GM12878 (cell line): Measurements from ENCODE around the gene PARP11. TPM values are rescaled to one million over a fixed set of nuclear protein-coding genes. Genes with fewer than 3 reads are reported as not detected.

ENCODE experiments used
- ATAC-seq: fragments of 200-7000 bp; cut with Tn5 transposase; 3 replicates; pipeline ENCODE4 v1.9.1; 2020; ENCODE audit warnings: mild to moderate bottlenecking, moderate library complexity
- BruUV-seq: library from RNA; stranded (reverse); fragments of 400-500 nt; replicated peaks from 2 replicates; lab custom pipeline; 2021; lab: Mats Ljungman, UMichigan
- CTCF ChIA-PET: fragments of 300-600 bp; sonication (Branson Sonifier 250); formaldehyde crosslinking; extraction: SDS; loops from one replicate; lab custom pipeline; 2021; ENCODE audit warnings: inconsistent platforms; lab: Yijun Ruan, JAX
- POLR2A ChIA-PET: fragments of 350-600 bp; formaldehyde crosslinking; extraction: SDS; loops from one replicate; lab custom pipeline; 2021; ENCODE audit warnings: inconsistent platforms; lab: Charles Lee
- RAD21 ChIA-PET: fragments of 300-600 bp; sonication (Branson Sonifier 250); formaldehyde crosslinking; loops from one replicate; lab custom pipeline; 2023; ENCODE audit warnings: antibody characterized with exemption; ENCODE audit not compliant: unreplicated experiment; lab: Charles Lee
- SMC1A ChIA-PET: fragments of 300-600 bp; sonication (Branson Sonifier 250); formaldehyde crosslinking; loops from one replicate; lab custom pipeline; 2023; ENCODE audit not compliant: unreplicated experiment, uncharacterized antibody; lab: Charles Lee
- DNase-seq: peaks from one replicate; pipeline ENCODE4 v3.0.0-alpha.2; 2011; ENCODE audit warnings: low read depth, low spot score
- FAIRE-seq: peaks from 3 replicates; lab custom pipeline; 2011; peaks lifted over from hg19 to GRCh38; lab: Jason Lieb, UNC
- H2AFZ ChIP-seq: 2 replicates; pipeline ENCODE4 v1.6.0; 2011; ENCODE audit warnings: low read depth, low read length, control low read depth; ENCODE audit not compliant: control insufficient read depth
- H3K27ac ChIP-seq: 2 replicates; pipeline ENCODE4 v1.5.1; 2011; ENCODE audit warnings: control low read depth; ENCODE audit not compliant: control insufficient read depth, insufficient read depth
- H3K27me3 ChIP-seq, 2 experiments: replicated peaks in 1 of 2; 2 replicates each; pipeline versions ENCODE4 v1.6.0 to v1.6.1; 2011; ENCODE audit warnings: low read length in 1 of 2; ENCODE audit not compliant: control insufficient read depth in 2 of 2, insufficient read depth in 2 of 2
- H3K36me3 ChIP-seq, 2 experiments: 2 replicates each; pipeline ENCODE4 v1.5.1; 2011; ENCODE audit warnings: low read length in 1 of 2; ENCODE audit not compliant: control insufficient read depth in 2 of 2, insufficient read depth in 2 of 2
- H3K4me1 ChIP-seq: 2 replicates; pipeline ENCODE4 v1.6.1; 2011; ENCODE audit warnings: mild to moderate bottlenecking, low read length, moderate library complexity, mixed read lengths; ENCODE audit not compliant: control insufficient read depth, insufficient read depth
- H3K4me2 ChIP-seq: 2 replicates; pipeline ENCODE4 v1.6.0; 2011; ENCODE audit warnings: control low read depth; ENCODE audit not compliant: control insufficient read depth, insufficient read depth
- H3K4me3 ChIP-seq: fragments of 200-600 bp; sonication (generic); 2 replicates; pipeline ENCODE4 v1.5.1; 2016
- H3K79me2 ChIP-seq: 2 replicates; pipeline ENCODE4 v1.6.0; 2011; ENCODE audit warnings: low read length; ENCODE audit not compliant: control insufficient read depth, insufficient read depth
- H3K9ac ChIP-seq: 2 replicates; pipeline ENCODE4 v1.8.0; 2011; ENCODE audit warnings: low read length, control low read depth, mixed read lengths; ENCODE audit not compliant: control insufficient read depth, insufficient read depth
- H3K9me3 ChIP-seq: replicated peaks from 3 replicates; pipeline ENCODE4 v1.5.1; 2011; ENCODE audit warnings: mild to moderate bottlenecking, low read length; ENCODE audit not compliant: control insufficient read depth, insufficient read depth
- H4K20me1 ChIP-seq: 2 replicates; pipeline ENCODE4 v1.6.0; 2011; ENCODE audit not compliant: control insufficient read depth, insufficient read depth
- ESRRA ChIP-seq: IDR thresholded peaks from 2 replicates; pipeline ENCODE4 v1.6.1; 2012; ENCODE audit warnings: mild to moderate bottlenecking, low read length, improper control_type of control experiment
- HCFC1 ChIP-seq: fragments of 150-350 bp; IDR thresholded peaks from 2 replicates; pipeline ENCODE4 v1.6.1; 2014; ENCODE audit warnings: low read length
- IKZF2 ChIP-seq, 2 experiments: fragments of 450-650 bp; IDR thresholded peaks; 2 replicates each; pipeline ENCODE4 v1.6.1; 2017; ENCODE audit warnings: mild to moderate bottlenecking in 2 of 2, moderate library complexity in 2 of 2
- MXI1 ChIP-seq: fragments of 150-350 bp; IDR thresholded peaks from 2 replicates; pipeline ENCODE4 v1.6.1; 2011; ENCODE audit warnings: low read depth, mild to moderate bottlenecking, inconsistent platforms, low read length, improper control_type of control experiment
- POU2F2 ChIP-seq: IDR thresholded peaks from 3 replicates; pipeline ENCODE4 v1.6.1; 2011; ENCODE audit warnings: low read depth, mild to moderate bottlenecking, low read length, borderline replicate concordance
- RUNX3 ChIP-seq: IDR thresholded peaks from 2 replicates; pipeline ENCODE4 v1.6.1; 2012; ENCODE audit warnings: low read length, inconsistent platforms
- TAF1 ChIP-seq: IDR thresholded peaks from 2 replicates; pipeline ENCODE4 v1.6.1; 2011; ENCODE audit warnings: mild to moderate bottlenecking, low read depth, low read length, borderline replicate concordance
- ZBED1 ChIP-seq: IDR thresholded peaks from 2 replicates; pipeline ENCODE4 v1.6.1; 2016; ENCODE audit warnings: borderline replicate concordance
- ZNF274 ChIP-seq: IDR thresholded peaks from one replicate; pipeline ENCODE4 v1.8.0; 2011; ENCODE audit not compliant: insufficient read length, insufficient read depth
- WGBS: methylation state at CpG from one replicate; pipeline ENCODE4 v1.1.6; 2016; ENCODE audit warnings: low lambda C conversion rate; ENCODE audit not compliant: insufficient replicate concordance, insufficient coverage; ENCODE audit errors: missing lambda C conversion rate; 5-methylcytosine and 5-hydroxymethylcytosine counted together
- in situ Hi-C: fragments of 300-500 bp; cut with MboI; formaldehyde crosslinking; loops from 9 replicates; pipeline ENCODE4 v1.14.3; 2018; ENCODE audit warnings: mixed read lengths
- intact Hi-C: fragments of 100-400 bp; cut with micrococcal nuclease; formaldehyde crosslinking; loops from one replicate; pipeline ENCODE4 v1.14.2; 2022; ENCODE audit not compliant: unreplicated experiment
- polyA plus RNA-seq, 11 experiments: library from polyadenylated mRNA; depleted of rRNA in 4 of 11; unstranded in 6 of 11; stranded (reverse) in 5 of 11; fragments of >200 nt; fragmentation: Nextera tagmentation in 4 of 11; fragmentation: Illumina TruSeq in 1 of 11; extraction: Ambion mirVana in 4 of 11; extraction: Trizol in 1 of 11; gene quantifications; 1 replicate in 1 of 11; 2 replicates in 10 of 11; pipeline versions ENCODE4 v1.2.1 to v1.2.3, GENCODE V29; 2011 to 2016; ENCODE audit warnings: inconsistent platforms in 2 of 11, missing spikeins in 2 of 11, low read depth in 1 of 11
- total RNA-seq, 4 experiments: library from RNA; depleted of rRNA in 3 of 4; stranded (reverse); fragments of >200 nt in 3 of 4; fragmentation: Illumina TruSeq in 1 of 4; extraction: Trizol in 1 of 4; gene quantifications; 2 replicates each; pipeline versions ENCODE4 v1.2.1 to v1.2.3, GENCODE V29; 2013 to 2021
- TF ChIP-seq, protein P1 (sequence below): IDR thresholded peaks from 2 replicates; pipeline ENCODE4 v1.6.1; 2012; ENCODE audit warnings: low read depth, low read length, improper control_type of control experiment
- TF ChIP-seq, protein P2 (sequence below): fragments of 450-650 bp; formaldehyde crosslinking; IDR thresholded peaks from 2 replicates; pipeline ENCODE4 v1.4.0; 2022; ENCODE audit warnings: mild to moderate bottlenecking, moderate library complexity
- TF ChIP-seq, protein P3 (sequence below): fragments of 450-650 bp; IDR thresholded peaks from 2 replicates; pipeline ENCODE4 v1.6.1; 2017; ENCODE audit warnings: antibody characterized with exemption, mild to moderate bottlenecking, moderate library complexity

The PARP11 gene
- total and polyA plus RNA-seq, 10 of the 15 experiments (the other 5 are each of a cell fraction or from before 2014, with no cell fraction given): 3.0 to 14.1 (median 6.3) TPM

DNA sequence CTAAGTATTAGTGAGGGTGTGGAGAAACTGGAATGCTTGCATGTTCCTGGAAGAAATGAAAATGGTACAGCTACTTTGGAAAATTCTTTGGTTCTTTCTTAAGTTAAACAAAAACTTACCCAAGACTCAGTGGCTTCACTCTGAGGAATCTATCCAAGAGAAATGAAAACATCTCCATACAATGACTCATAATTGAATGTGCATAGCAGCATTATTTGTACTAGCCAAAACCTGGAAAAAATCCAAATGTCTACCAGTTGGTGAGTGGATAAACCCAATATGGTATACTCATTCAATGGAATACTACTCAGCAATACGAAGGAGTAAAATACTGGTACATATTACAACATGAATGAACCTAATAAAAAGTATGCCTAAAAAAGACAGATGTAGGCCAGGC, 102.3 kb downstream of the PARP11 start:
- no TSS peak for BruUV-seq
- Histone ChIP-seq H3K27me3 (no peaks in the 10 kb centered on the region), H3K27ac (no peak overlapping the region), H2AFZ (no peak overlapping the region), H3K9me3 (no peaks in the 10 kb centered on the region; the same call in 2 of the 3 replicates), H4K20me1 (no peaks in the 10 kb centered on the region), H3K9ac (no peak overlapping the region), H3K4me2 (no peak overlapping the region), H3K4me3 (no peak overlapping the region), H3K36me3 (no peaks in the 10 kb centered on the region), H3K4me1 (no peaks in the 10 kb centered on the region), H3K79me2 (no peaks in the 10 kb centered on the region)
- 59% methylated on average over 1 of the region's 1 CpG for WGBS
- no peak for DNase-seq
- no peak for ATAC-seq
- TF ChIP-seq TAF1: no peak
- TF ChIP-seq RUNX3: no peak
- TF ChIP-seq, protein P1, sequence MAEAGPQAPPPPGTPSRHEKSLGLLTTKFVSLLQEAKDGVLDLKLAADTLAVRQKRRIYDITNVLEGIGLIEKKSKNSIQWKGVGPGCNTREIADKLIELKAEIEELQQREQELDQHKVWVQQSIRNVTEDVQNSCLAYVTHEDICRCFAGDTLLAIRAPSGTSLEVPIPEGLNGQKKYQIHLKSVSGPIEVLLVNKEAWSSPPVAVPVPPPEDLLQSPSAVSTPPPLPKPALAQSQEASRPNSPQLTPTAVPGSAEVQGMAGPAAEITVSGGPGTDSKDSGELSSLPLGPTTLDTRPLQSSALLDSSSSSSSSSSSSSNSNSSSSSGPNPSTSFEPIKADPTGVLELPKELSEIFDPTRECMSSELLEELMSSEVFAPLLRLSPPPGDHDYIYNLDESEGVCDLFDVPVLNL: no peak
- no peak for TF ChIP-seq ESRRA
- TF ChIP-seq, protein P2, sequence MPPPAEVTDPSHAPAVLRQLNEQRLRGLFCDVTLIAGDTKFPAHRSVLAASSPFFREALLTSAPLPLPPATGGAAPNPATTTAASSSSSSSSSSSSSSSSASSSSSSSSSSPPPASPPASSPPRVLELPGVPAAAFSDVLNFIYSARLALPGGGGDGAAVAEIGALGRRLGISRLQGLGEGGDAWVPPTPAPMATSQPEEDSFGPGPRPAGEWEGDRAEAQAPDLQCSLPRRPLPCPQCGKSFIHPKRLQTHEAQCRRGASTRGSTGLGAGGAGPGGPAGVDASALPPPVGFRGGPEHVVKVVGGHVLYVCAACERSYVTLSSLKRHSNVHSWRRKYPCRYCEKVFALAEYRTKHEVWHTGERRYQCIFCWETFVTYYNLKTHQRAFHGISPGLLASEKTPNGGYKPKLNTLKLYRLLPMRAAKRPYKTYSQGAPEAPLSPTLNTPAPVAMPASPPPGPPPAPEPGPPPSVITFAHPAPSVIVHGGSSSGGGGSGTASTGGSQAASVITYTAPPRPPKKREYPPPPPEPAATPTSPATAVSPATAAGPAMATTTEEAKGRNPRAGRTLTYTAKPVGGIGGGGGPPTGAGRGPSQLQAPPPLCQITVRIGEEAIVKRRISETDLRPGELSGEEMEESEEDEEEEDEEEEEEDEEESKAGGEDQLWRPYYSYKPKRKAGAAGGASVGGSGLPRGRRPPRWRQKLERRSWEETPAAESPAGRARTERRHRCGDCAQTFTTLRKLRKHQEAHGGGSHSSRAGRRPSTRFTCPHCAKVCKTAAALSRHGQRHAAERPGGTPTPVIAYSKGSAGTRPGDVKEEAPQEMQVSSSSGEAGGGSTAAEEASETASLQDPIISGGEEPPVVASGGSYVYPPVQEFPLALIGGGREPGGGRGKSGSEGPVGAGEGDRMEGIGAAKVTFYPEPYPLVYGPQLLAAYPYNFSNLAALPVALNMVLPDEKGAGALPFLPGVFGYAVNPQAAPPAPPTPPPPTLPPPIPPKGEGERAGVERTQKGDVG (CRISPR knock-in tag): no peak
- no peak for TF ChIP-seq ZNF274
- TF ChIP-seq IKZF2 (IDR thresholded peaks at IDR 0.05): no peak
- TF ChIP-seq, protein P3, sequence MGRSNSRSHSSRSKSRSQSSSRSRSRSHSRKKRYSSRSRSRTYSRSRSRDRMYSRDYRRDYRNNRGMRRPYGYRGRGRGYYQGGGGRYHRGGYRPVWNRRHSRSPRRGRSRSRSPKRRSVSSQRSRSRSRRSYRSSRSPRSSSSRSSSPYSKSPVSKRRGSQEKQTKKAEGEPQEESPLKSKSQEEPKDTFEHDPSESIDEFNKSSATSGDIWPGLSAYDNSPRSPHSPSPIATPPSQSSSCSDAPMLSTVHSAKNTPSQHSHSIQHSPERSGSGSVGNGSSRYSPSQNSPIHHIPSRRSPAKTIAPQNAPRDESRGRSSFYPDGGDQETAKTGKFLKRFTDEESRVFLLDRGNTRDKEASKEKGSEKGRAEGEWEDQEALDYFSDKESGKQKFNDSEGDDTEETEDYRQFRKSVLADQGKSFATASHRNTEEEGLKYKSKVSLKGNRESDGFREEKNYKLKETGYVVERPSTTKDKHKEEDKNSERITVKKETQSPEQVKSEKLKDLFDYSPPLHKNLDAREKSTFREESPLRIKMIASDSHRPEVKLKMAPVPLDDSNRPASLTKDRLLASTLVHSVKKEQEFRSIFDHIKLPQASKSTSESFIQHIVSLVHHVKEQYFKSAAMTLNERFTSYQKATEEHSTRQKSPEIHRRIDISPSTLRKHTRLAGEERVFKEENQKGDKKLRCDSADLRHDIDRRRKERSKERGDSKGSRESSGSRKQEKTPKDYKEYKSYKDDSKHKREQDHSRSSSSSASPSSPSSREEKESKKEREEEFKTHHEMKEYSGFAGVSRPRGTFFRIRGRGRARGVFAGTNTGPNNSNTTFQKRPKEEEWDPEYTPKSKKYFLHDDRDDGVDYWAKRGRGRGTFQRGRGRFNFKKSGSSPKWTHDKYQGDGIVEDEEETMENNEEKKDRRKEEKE: no peak
- TF ChIP-seq ZBED1: no peak
- no peak for TF ChIP-seq HCFC1
- TF ChIP-seq POU2F2: no peak
- TF ChIP-seq MXI1: no peak
- in situ Hi-C loops: loop anchor here (10.0 kb wide), 1 partner anchor 476 kb away; no protein-coding TSS in a partner anchor
- ChIA-PET SMC1A (no interaction called here), POLR2A (no interaction called here), RAD21 (no interaction called here), CTCF (interaction anchor here (0.7 to 1.3 kb wide), 2 partner anchors 17 to 116 kb away, joined by 3 to 5 read pairs; no protein-coding TSS in a partner anchor)
- FAIRE-seq: no peak
- intact Hi-C loops: no loop called here
